Chondrocyte (in vitro differentiated cells): ENCODE measurements around the gene LENG8. TPM values are rescaled to one million over a fixed set of nuclear protein-coding genes. Genes with fewer than 3 reads are reported as not detected.
A peak's percentile ranks its signal among the peaks of the same experiment; 100 is the strongest.

Experiments used
- DNase-seq: peaks from one replicate; pipeline ENCODE4 v3.0.0; 2021; ENCODE audit warnings: mixed read lengths, low spot score
- H3K27ac Mint-ChIP-seq: one replicate; pipeline ENCODE4 v1.8.0; 2021; ENCODE audit warnings: mild to moderate bottlenecking, moderate library complexity, mixed read lengths; ENCODE audit not compliant: unreplicated experiment
- H3K27me3 Mint-ChIP-seq: 2 replicates; pipeline ENCODE4 v1.8.0; 2021; ENCODE audit warnings: low read depth, mixed read lengths
- H3K36me3 Mint-ChIP-seq: 2 replicates; pipeline ENCODE4 v1.8.0; 2021; ENCODE audit warnings: low read depth, mixed read lengths
- H3K4me1 Mint-ChIP-seq: 2 replicates; pipeline ENCODE4 v1.8.0; 2021; ENCODE audit warnings: low read depth, mild to moderate bottlenecking, mixed read lengths
- H3K4me3 Mint-ChIP-seq: one replicate; pipeline ENCODE4 v1.8.0; 2021; ENCODE audit warnings: mild to moderate bottlenecking, moderate library complexity, mixed read lengths; ENCODE audit not compliant: unreplicated experiment
- H3K9me3 Mint-ChIP-seq: 2 replicates; pipeline ENCODE4 v1.8.0; 2021; ENCODE audit warnings: low read depth, mixed read lengths
- total RNA-seq: library from RNA; stranded (reverse); gene quantifications from 3 replicates; pipeline ENCODE4 v1.2.1, GENCODE V29; 2021
- TF ChIP-seq, protein P1 (sequence below): fragments of 200-600 bp; sonication (generic); IDR thresholded peaks from 2 replicates; pipeline ENCODE4 v1.5.0; 2021; ENCODE audit warnings: antibody characterized with exemption, mild to moderate bottlenecking, moderate library complexity

The LENG8 gene
- total RNA-seq, 1 donor from 2014 or later, result 110 TPM

GRCh38 chr19:54408456-54409026 is 40.5 kb upstream of the LENG8 start:
- no peak for DNase-seq
- no peaks in the 10 kb centered on the region for H3K36me3 Mint-ChIP-seq
- no peak overlapping the region for H3K27ac Mint-ChIP-seq
- no peaks in the 10 kb centered on the region for H3K4me1 Mint-ChIP-seq
- no peak overlapping the region for H3K4me3 Mint-ChIP-seq
- peaks cover 12% of the 10 kb centered on the region for H3K27me3 Mint-ChIP-seq
- H3K9me3 Mint-ChIP-seq, result no peaks in the 10 kb centered on the region
- TF ChIP-seq, protein P1, sequence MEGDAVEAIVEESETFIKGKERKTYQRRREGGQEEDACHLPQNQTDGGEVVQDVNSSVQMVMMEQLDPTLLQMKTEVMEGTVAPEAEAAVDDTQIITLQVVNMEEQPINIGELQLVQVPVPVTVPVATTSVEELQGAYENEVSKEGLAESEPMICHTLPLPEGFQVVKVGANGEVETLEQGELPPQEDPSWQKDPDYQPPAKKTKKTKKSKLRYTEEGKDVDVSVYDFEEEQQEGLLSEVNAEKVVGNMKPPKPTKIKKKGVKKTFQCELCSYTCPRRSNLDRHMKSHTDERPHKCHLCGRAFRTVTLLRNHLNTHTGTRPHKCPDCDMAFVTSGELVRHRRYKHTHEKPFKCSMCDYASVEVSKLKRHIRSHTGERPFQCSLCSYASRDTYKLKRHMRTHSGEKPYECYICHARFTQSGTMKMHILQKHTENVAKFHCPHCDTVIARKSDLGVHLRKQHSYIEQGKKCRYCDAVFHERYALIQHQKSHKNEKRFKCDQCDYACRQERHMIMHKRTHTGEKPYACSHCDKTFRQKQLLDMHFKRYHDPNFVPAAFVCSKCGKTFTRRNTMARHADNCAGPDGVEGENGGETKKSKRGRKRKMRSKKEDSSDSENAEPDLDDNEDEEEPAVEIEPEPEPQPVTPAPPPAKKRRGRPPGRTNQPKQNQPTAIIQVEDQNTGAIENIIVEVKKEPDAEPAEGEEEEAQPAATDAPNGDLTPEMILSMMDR, result no peak

DNA sequence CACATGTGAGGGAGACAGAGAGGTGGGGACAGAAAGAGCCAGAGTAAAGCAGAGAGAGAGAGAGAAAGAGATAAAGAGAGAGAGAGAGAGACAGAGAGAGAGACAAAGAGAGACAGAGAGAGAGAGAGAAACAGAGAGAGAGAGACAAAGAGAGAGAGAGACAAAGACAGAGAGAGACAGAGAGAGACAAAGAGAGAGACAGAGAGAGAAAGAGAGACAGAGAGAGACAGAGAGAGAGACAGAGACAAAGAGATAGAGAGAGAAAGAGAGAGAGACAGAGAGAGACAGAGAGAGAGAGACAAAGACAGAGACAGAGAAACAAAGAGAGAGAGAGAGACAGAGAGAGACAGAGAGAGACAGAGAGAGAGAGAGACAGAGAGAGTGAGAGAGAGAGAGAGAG is 38.0 kb upstream of the LENG8 start:
- Mint-ChIP-seq H3K9me3 (peaks cover 4% of the 10 kb centered on the region), H3K27me3 (peaks cover 27% of the 10 kb centered on the region), H3K36me3 (no peaks in the 10 kb centered on the region), H3K27ac (no peak overlapping the region), H3K4me1 (no peaks in the 10 kb centered on the region), H3K4me3 (no peak overlapping the region)
- TF ChIP-seq, protein P1, result no peak
- DNase-seq, result no peak

DNA sequence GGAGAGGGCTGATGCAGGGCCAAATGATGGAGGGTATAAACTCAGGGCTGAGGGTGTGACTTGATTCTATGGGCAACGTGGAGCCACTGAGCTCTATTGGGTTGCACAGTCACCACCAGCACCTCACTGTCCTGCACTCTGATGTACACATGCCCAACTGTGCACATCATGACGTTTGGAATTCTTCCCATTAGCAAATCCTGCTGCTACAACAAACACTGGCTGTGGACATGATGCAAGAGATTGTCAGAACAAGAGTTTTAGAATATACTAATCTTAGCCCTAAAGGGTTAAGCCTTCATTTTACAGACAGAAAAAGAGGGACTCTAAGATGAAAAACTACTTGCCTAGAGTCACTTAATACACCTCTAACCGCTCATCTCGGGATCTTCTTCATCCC is 36.1 kb upstream of the LENG8 start:
- H3K27me3 Mint-ChIP-seq, result peaks cover 36% of the 10 kb centered on the region
- H3K4me3 Mint-ChIP-seq, result no peak overlapping the region
- H3K9me3 Mint-ChIP-seq, result peaks cover 4% of the 10 kb centered on the region

GRCh38 chr19:54414156-54414555 is 34.8 kb upstream of the LENG8 start:
- no peak for DNase-seq
- TF ChIP-seq, protein P1, result no peak
- peaks cover 36% of the 10 kb centered on the region for H3K27me3 Mint-ChIP-seq
- no peak overlapping the region for H3K4me3 Mint-ChIP-seq
- H3K36me3 Mint-ChIP-seq, result peaks cover 3% of the 10 kb centered on the region
- peaks cover 5% of the 10 kb centered on the region for H3K4me1 Mint-ChIP-seq
- peaks cover 4% of the 10 kb centered on the region for H3K9me3 Mint-ChIP-seq
- H3K27ac Mint-ChIP-seq, result no peak overlapping the region

More for the DNA sequence above, 36.1 kb upstream of the LENG8 start:
- no peak for DNase-seq
- TF ChIP-seq, protein P1, result no peak
- no peak overlapping the region for H3K27ac Mint-ChIP-seq
- no peaks in the 10 kb centered on the region for H3K4me1 Mint-ChIP-seq
- H3K36me3 Mint-ChIP-seq, result peaks cover 3% of the 10 kb centered on the region

DNA sequence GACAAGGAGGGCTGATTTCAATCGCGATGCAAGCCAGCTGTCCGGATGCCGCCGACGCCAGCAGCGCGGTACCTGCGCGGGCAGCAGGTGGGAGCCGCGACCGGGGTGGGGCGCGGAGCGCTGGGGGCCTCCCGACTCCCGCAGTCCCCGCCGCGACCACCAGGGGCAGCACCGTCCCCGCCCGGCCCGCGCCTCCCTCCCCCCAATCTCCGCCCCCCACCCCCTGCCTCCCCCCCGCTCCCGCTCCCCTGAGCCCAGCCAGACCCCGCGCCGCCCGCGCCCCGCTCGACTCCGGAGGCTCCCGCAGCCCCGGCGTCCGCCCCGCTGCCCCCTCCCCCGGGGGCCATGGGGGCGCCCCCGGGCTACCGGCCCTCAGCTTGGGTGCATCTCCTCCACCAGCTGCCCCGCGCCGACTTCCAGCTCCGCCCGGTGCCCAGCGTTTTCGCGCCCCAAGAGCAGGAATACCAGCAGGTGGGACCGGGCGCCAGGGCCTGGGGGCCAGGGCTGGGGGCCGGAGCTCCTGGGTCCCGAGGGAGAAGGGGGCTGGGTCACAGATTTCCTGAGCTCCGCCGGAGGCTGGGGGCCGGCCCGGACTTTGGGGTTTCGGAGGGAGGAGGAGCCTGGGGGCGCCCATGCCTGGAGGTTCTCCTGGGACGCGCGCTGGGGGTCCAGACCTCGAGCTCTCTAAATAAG is 33.6 kb upstream of the LENG8 start, which contains the start of gene TTYH1:
TSS of gene TTYH1 (plus strand) at position 257 of the 693 bp plus-strand sequence. CDS start at position 346, 89 bp downstream.
- no peak within 1 kb of the TSS for H3K27ac Mint-ChIP-seq
- DNase-seq, result no peak
- peaks cover 3% of the 10 kb centered on the region for H3K36me3 Mint-ChIP-seq
- H3K4me3 Mint-ChIP-seq, result no peak within 1 kb of the TSS
- H3K27me3 Mint-ChIP-seq, result peaks cover 33% of the 10 kb centered on the region
- peaks cover 4% of the 10 kb centered on the region for H3K9me3 Mint-ChIP-seq
- peaks cover 5% of the 10 kb centered on the region for H3K4me1 Mint-ChIP-seq
- TF ChIP-seq, protein P1, result peak; percentile 71
